ENCODE measurements around the gene PPP1R15B.
A peak's percentile ranks its signal among the peaks of the same experiment; 100 is the strongest.

DNA sequence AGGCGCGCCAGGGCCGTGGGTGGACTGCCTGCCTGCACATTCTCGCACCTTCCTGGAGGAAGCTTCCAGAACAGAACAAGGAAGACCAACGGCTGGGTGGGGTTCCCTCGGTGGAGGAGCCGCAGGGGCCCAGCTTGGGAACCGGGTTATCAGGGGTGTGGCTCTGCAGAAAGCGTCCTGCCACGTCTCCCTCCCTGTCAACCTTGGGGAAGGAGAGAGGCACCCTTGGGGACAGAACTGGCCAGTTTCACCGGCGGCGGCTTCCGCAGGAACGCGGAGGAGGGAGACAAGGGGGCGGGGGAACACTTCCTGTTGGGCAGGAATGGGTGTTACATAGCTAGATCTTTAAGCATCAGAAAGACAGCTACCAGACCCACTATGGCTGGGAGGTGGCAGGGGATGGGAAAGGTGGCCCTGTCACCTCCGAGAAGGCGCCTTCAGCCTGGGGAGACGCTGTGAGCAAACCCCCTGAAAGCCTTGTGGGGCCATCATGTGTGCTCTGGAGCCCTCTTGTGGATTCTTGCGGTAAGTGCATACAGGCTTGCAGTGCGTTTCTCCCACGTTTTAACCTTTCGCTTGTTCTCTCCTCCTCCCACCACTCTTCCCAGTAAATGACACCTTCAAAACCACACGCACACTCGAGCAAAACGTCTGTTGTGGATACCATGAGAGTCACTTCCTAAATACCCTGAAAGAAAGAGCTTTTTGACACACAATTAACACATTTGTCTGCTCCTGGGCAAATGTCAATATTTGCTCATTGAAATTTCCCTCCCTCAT, 48.1 kb downstream of the PPP1R15B start:
- TF ChIP-seq CTCF (IDR thresholded peaks at IDR 0.05): peak; percentile 96 to 98 (median 97)
- TF ChIP-seq POLR2A (IDR thresholded peaks at IDR 0.05): no peak

All from esophagus squamous epithelium (tissue), 4 donors.